ENCODE measurements around the gene TNPO3. TPM values are rescaled to one million over a fixed set of nuclear protein-coding genes. Genes with fewer than 3 reads are reported as not detected.

The TNPO3 gene
- total and polyA plus RNA-seq, 2 experiments from 2014 or later, result 21.8 to 31.1 TPM

GRCh38 chr7:128948976-128949760 lies 105.7 kb downstream of the TNPO3 start:
- no peaks in the 10 kb centered on the region for H3K4me1 ChIP-seq (ENCODE audit: low read depth)
- no peak overlapping the region for H3K4me3 ChIP-seq
- H3K27ac ChIP-seq, result no peak overlapping the region
- peak in 1 of 2 donors; percentile 53 for DNase-seq (ENCODE audit: low read depth in 1 of 2, low spot score in 1 of 2)
- no peaks in the 10 kb centered on the region for H3K36me3 ChIP-seq
- TF ChIP-seq, protein P1, sequence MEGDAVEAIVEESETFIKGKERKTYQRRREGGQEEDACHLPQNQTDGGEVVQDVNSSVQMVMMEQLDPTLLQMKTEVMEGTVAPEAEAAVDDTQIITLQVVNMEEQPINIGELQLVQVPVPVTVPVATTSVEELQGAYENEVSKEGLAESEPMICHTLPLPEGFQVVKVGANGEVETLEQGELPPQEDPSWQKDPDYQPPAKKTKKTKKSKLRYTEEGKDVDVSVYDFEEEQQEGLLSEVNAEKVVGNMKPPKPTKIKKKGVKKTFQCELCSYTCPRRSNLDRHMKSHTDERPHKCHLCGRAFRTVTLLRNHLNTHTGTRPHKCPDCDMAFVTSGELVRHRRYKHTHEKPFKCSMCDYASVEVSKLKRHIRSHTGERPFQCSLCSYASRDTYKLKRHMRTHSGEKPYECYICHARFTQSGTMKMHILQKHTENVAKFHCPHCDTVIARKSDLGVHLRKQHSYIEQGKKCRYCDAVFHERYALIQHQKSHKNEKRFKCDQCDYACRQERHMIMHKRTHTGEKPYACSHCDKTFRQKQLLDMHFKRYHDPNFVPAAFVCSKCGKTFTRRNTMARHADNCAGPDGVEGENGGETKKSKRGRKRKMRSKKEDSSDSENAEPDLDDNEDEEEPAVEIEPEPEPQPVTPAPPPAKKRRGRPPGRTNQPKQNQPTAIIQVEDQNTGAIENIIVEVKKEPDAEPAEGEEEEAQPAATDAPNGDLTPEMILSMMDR (IDR thresholded peaks at IDR 0.05; ENCODE audit: low read depth, low read length), result no peak
- H3K27me3 ChIP-seq, result no peaks in the 10 kb centered on the region
- no peaks in the 10 kb centered on the region for H3K9me3 ChIP-seq (ENCODE audit: low read depth)

DNA sequence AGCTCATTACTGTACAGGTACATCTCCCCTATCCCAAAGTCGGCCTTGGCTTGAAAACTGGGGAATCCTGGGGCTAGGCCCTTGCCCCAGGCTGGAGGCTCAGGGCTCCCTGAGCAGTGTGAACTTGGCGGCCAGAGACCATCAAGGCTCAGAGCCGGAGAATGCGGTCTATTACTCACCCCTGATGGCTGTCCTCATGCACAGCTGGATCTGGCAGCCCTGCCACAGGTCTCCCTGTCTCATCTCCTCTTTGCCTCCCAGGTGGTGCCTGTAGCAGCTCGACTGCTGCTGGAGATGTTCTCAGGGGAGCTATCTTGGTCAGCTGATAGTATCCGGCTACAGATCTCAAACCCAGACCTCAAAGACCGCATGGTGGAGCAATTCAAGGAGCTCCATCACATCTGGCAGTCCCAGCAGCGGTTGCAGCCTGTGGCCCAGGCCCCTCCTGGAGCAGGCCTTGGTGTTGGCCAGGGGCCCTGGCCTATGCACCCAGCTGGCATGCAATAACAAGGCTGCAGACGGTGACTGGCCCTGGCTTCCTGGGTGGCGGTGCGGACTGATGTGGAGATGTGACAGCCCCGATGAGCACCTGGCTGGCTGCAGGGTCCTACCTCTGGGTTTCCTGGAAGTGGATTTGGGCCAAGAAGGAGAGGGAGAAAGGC lies 106.5 kb downstream of the TNPO3 start:
- Histone ChIP-seq H3K27ac (no peak overlapping the region), H3K36me3 (no peaks in the 10 kb centered on the region), H3K9me3 (ENCODE audit: low read depth) (no peaks in the 10 kb centered on the region), H3K27me3 (peaks cover 3% of the 10 kb centered on the region), H3K4me3 (no peak overlapping the region), H3K4me1 (ENCODE audit: low read depth) (no peaks in the 10 kb centered on the region)
- peak in 1 of 2 donors; percentile 39 for DNase-seq (ENCODE audit: low read depth in 1 of 2, low spot score in 1 of 2)
- TF ChIP-seq, protein P1 (IDR thresholded peaks at IDR 0.05; ENCODE audit: low read depth, low read length), result no peak

DNA sequence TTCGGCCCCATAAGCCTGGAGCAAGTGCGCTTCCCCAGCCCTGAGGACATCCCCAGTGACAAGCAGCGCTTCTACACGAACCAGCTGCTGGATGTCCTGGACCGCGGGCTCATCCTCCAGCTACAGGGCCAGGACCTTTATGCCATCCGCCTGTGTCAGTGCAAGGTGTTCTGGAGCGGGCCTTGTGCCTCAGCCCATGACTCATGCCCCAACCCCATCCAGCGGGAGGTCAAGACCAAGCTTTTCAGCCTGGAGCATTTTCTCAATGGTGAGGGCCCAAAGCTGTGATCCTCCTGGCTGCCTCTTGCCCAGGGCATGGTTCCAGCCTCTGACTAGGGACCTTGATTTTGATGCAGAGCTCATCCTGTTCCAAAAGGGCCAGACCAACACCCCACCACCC lies 107.1 kb downstream of the TNPO3 start:
- Histone ChIP-seq H3K36me3 (no peaks in the 10 kb centered on the region), H3K9me3 (ENCODE audit: low read depth) (no peaks in the 10 kb centered on the region), H3K27ac (no peak overlapping the region), H3K27me3 (peaks cover 3% of the 10 kb centered on the region), H3K4me3 (no peak overlapping the region), H3K4me1 (ENCODE audit: low read depth) (no peaks in the 10 kb centered on the region)
- no peak for DNase-seq (ENCODE audit: low read depth in 1 of 2, low spot score in 1 of 2)
- TF ChIP-seq, protein P1 (IDR thresholded peaks at IDR 0.05; ENCODE audit: low read depth, low read length), result no peak

- DNase-seq (ENCODE audit: low read depth in 1 of 2, low spot score in 1 of 2), result no peak
Measured at GRCh38 chr7:128946936-128947830, 107.7 kb downstream of the TNPO3 start.

More at GRCh38 chr7:128946936-128947830, 107.7 kb downstream of the TNPO3 start:
- TF ChIP-seq, protein P1 (IDR thresholded peaks at IDR 0.05; ENCODE audit: low read depth, low read length), result peak; percentile 17
- H3K4me1 ChIP-seq (ENCODE audit: low read depth), result no peaks in the 10 kb centered on the region
- no peak overlapping the region for H3K4me3 ChIP-seq
- peaks cover 3% of the 10 kb centered on the region for H3K27me3 ChIP-seq
- no peaks in the 10 kb centered on the region for H3K36me3 ChIP-seq
- no peaks in the 10 kb centered on the region for H3K9me3 ChIP-seq (ENCODE audit: low read depth)
- H3K27ac ChIP-seq, result no peak overlapping the region

Data from cardiac muscle cell (in vitro differentiated cells and primary cell).